Activated CD4-positive, alpha-beta memory T cell treated with anti-CD3 and anti-CD28 coated beads, Interleukin-2, amount 10 ng/mL, durations not matched to agents 7 days and 5 days (primary cell): ENCODE measurements around the gene PBX1. TPM values are rescaled to one million over a fixed set of nuclear protein-coding genes. Genes with fewer than 3 reads are reported as not detected.

Experiments used
- CTCF ChIA-PET: fragments of 350-600 bp; sonication (Branson Sonifier 250); formaldehyde crosslinking; loops from one replicate; lab custom pipeline; 2021; ENCODE audit warnings: antibody characterized with exemption, inconsistent platforms; lab: Charles Lee
- POLR2A ChIA-PET: fragments of 350-600 bp; sonication (Branson Sonifier 250); formaldehyde crosslinking; loops from one replicate; lab custom pipeline; 2021; ENCODE audit warnings: antibody characterized with exemption; lab: Charles Lee
- DNase-seq: peaks from one replicate; pipeline ENCODE4 v3.0.0-alpha.2; 2020
- H3K27ac Mint-ChIP-seq: one replicate; pipeline ENCODE4 v1.8.0; 2021; ENCODE audit warnings: mild to moderate bottlenecking, mixed read lengths
- H3K27me3 Mint-ChIP-seq: one replicate; pipeline ENCODE4 v1.8.0; 2021; ENCODE audit warnings: mixed read lengths
- H3K36me3 Mint-ChIP-seq: one replicate; pipeline ENCODE4 v1.8.0; 2021; ENCODE audit warnings: low read depth, mixed read lengths
- H3K4me1 Mint-ChIP-seq: one replicate; pipeline ENCODE4 v1.8.0; 2021; ENCODE audit warnings: mixed read lengths
- H3K4me3 Mint-ChIP-seq: one replicate; pipeline ENCODE4 v1.8.0; 2021; ENCODE audit warnings: mild to moderate bottlenecking, mixed read lengths
- H3K9me3 Mint-ChIP-seq: one replicate; pipeline ENCODE4 v1.8.0; 2021; ENCODE audit warnings: mixed read lengths
- total RNA-seq, 2 experiments: library from RNA; stranded (reverse); gene quantifications; one replicate each; pipeline ENCODE4 v1.2.3, GENCODE V29; 2021

Gene PBX1
- total RNA-seq, 2 experiments from 2014 or later, result 0.18 to 0.23 TPM

DNA sequence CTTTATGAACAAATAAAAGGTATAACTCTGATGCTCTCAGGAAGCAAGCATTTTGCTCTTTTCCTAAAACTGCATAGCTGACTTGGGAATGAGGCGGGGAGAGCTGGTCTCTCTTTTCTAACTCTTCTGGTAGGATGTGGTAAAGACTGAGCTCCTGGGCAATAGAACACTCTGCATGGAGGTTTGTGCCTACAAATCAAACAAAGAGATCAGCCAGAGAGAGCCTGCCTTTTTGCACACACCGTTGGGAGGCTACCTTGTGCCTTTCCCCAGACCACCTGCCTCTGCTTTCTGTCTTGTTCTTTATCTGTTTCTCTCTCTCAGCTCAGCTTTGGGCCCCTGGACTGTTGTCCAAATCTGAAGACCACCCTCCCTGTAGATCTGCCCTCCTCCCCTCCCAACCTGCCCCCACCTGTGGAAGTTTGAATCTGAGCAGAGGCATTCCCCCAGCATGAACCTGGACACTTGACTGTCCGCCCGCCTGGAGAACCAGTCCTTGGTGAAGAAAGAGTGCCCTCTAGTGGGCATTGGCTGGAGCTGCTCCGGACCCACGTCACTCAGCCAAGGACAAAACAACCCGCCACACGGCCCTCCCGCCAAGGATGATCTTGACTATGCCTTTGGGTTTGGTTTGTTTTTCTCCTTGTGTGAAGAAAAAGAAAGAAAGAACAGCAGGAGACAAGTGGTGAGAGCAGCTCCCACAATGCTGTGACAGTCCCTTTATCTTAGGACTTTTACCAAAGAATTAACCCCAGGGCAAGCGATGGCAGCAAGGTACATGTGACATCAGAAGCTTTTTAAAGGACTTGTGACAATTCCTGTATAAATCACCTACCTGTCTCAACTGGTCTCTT, 228.2 kb downstream of the PBX1 start:
- Mint-ChIP-seq H3K36me3 (no peaks in the 10 kb centered on the region), H3K4me3 (no peak overlapping the region), H3K4me1 (no peaks in the 10 kb centered on the region), H3K9me3 (no peaks in the 10 kb centered on the region), H3K27ac (no peak overlapping the region), H3K27me3 (peaks cover 2% of the 10 kb centered on the region)
- CTCF ChIA-PET, result interaction anchor here (0.7 to 2.2 kb wide), 11 partner anchors 9 to 1376 kb away, joined by 3 to 15 read pairs (median 3); no protein-coding TSS in a partner anchor
- POLR2A ChIA-PET, result no interaction called here
- peak; percentile 62 for DNase-seq

DNA sequence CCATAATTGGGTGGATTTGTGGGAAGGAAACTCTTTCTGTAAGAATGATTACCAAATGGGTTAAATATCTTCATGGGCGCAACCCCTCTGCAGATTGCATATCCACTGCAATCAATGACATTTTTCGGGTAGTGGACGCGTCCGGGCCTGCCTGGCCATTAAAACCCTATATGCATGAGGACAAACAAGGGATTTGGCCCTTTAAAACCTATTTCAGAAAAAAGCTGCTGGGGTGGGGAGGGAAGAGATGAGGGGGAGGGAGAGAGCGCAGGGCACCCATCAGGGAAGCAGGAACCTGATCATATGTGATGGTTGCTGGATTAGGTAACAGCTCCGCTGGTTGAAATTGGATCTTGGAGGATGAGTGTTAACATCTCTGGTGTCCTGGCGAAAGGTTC, 228.8 kb downstream of the PBX1 start:
- POLR2A ChIA-PET, result no interaction called here
- H3K36me3 Mint-ChIP-seq, result no peaks in the 10 kb centered on the region
- no peak for DNase-seq

DNA sequence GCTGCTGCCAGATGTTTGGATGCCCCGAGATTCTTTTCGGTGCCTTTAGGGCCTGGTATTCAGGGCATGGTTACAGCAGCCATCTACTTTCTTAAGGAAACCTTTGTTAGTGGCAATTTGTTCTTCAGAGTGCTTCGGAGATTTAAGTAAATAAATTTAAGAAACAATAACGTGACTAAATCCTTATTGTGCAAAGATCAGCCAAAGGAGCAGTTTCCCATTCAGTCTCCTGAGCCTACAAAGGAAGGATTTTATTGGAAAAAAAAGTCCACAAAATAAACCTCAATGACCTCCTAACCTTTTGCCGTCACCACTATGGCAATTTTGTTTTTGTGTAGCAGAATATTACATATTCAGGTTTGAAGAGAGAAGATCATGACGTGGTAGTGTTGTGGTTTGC, 231.1 kb downstream of the PBX1 start:
- CTCF ChIA-PET, result no interaction called here

More for the DNA sequence above, 228.8 kb downstream of the PBX1 start:
- Mint-ChIP-seq H3K4me3 (no peak overlapping the region), H3K4me1 (no peaks in the 10 kb centered on the region), H3K27ac (no peak overlapping the region), H3K9me3 (no peaks in the 10 kb centered on the region), H3K27me3 (peaks cover 2% of the 10 kb centered on the region)
- CTCF ChIA-PET, result interaction anchor here (0.7 to 2.2 kb wide), 10 partner anchors 8 to 1376 kb away, joined by 3 to 15 read pairs (median 4); no protein-coding TSS in a partner anchor

DNA sequence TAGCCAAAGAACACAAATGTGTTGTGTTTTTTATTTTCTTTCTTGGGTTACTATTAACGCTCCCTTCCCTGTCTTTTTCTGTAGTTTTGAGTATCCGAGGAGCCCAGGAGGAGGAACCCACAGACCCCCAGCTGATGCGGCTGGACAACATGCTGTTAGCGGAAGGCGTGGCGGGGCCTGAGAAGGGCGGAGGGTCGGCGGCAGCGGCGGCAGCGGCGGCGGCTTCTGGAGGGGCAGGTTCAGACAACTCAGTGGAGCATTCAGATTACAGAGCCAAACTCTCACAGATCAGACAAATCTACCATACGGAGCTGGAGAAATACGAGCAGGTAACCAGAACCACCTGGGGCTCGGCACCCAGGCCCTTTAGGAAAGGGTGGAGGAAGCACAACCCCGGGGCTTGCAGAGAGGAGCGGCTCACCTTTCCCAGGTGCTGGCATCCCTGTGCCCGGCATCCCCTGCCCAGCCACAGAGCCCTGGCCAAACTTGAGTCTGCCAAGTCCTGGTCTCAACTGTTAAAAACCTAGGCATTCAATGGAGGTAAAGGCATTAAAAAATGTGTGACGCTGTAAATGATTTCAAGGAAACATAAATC, 233.5 kb downstream of the PBX1 start:
- no peaks in the 10 kb centered on the region for H3K4me1 Mint-ChIP-seq
- no peaks in the 10 kb centered on the region for H3K9me3 Mint-ChIP-seq
- no peak for DNase-seq
- no peak overlapping the region for H3K27ac Mint-ChIP-seq
- no peaks in the 10 kb centered on the region for H3K36me3 Mint-ChIP-seq
- ChIA-PET CTCF (no interaction called here), POLR2A (no interaction called here)
- H3K27me3 Mint-ChIP-seq, result no peaks in the 10 kb centered on the region
- H3K4me3 Mint-ChIP-seq, result no peak overlapping the region

More for the DNA sequence above, 231.1 kb downstream of the PBX1 start:
- Mint-ChIP-seq H3K4me3 (no peak overlapping the region), H3K9me3 (no peaks in the 10 kb centered on the region), H3K4me1 (no peaks in the 10 kb centered on the region), H3K36me3 (no peaks in the 10 kb centered on the region), H3K27me3 (peaks cover 2% of the 10 kb centered on the region), H3K27ac (no peak overlapping the region)
- POLR2A ChIA-PET, result no interaction called here
- no peak for DNase-seq

DNA sequence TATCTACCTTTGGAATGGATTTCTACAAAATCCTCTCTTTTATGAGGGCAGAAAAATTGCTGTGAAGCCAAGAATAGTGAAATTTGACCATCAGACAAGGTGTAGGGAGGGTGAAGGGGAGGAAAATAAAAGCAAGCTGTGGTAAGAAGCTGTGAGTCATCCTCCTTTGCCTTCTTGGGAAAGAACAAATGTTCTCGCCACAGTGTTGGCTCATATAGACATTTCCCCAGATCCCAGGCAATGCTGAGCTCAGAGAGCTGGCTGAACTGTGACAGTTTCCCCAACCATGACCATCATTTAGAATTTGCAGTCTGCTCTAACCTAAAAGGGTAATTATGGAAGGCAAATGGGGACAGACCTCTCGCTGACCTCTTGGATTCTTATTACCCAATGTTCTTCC, 235.4 kb downstream of the PBX1 start:
- no peak for DNase-seq
- Mint-ChIP-seq H3K27ac (no peak overlapping the region), H3K27me3 (no peaks in the 10 kb centered on the region), H3K36me3 (no peaks in the 10 kb centered on the region), H3K9me3 (no peaks in the 10 kb centered on the region), H3K4me1 (no peaks in the 10 kb centered on the region), H3K4me3 (no peak overlapping the region)
- ChIA-PET CTCF (no interaction called here), POLR2A (no interaction called here)

DNA sequence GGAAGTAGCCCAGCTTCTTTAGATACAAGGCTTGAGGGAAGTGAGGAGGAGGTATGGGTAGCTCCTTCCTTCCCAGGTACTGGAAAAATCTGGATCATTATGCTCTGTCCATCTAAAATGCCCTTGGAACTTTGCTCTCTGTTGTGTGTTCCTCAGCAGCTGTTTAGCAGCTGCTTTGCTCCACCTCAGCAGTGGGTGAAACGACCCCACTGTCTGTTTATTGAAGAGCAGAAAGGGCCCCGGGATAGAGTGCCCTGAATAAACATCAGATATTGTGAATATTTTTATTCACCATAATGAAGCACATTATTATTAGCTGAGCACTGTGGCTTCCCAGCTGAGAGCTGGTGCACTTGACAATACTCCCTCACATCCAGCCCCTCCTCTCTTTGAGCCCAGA, 237.9 kb downstream of the PBX1 start:
- DNase-seq, result no peak
- H3K9me3 Mint-ChIP-seq, result no peaks in the 10 kb centered on the region
- H3K36me3 Mint-ChIP-seq, result no peaks in the 10 kb centered on the region
- POLR2A ChIA-PET, result no interaction called here
- no peaks in the 10 kb centered on the region for H3K27me3 Mint-ChIP-seq
- CTCF ChIA-PET, result interaction anchor here (2.2 kb wide), 1 partner anchor 10 kb away, joined by 15 read pairs; no protein-coding TSS in a partner anchor
- no peaks in the 10 kb centered on the region for H3K4me1 Mint-ChIP-seq
- no peak overlapping the region for H3K4me3 Mint-ChIP-seq
- no peak overlapping the region for H3K27ac Mint-ChIP-seq

DNA sequence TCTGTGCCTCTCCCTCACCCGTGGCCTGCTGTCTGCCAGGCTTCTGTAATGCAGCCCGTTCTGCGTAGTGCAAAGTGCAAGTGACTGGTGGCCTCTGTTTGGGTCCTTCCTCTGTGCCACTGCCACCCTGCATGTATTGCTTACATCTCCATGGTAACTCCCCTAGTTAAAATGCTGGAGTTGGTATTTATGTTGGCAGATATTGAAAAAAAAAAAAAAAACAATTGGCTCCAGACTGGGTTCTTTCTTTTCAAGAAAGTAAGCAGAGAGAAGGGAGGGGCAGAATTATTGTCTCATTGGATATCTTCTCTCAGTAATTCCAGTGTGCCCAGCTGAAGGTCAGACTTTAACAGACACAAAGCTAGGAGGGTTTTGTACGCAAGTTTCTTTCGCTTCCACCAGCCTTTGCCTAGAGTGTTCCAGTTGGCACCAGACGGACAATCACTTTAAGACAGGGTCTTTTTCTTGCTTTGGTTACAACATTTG, 242.3 kb downstream of the PBX1 start:
- Mint-ChIP-seq H3K4me3 (no peak overlapping the region), H3K4me1 (no peaks in the 10 kb centered on the region), H3K27ac (no peak overlapping the region), H3K27me3 (no peaks in the 10 kb centered on the region), H3K9me3 (no peaks in the 10 kb centered on the region), H3K36me3 (no peaks in the 10 kb centered on the region)
- POLR2A ChIA-PET, result no interaction called here
- CTCF ChIA-PET, result no interaction called here
- DNase-seq, result no peak

DNA sequence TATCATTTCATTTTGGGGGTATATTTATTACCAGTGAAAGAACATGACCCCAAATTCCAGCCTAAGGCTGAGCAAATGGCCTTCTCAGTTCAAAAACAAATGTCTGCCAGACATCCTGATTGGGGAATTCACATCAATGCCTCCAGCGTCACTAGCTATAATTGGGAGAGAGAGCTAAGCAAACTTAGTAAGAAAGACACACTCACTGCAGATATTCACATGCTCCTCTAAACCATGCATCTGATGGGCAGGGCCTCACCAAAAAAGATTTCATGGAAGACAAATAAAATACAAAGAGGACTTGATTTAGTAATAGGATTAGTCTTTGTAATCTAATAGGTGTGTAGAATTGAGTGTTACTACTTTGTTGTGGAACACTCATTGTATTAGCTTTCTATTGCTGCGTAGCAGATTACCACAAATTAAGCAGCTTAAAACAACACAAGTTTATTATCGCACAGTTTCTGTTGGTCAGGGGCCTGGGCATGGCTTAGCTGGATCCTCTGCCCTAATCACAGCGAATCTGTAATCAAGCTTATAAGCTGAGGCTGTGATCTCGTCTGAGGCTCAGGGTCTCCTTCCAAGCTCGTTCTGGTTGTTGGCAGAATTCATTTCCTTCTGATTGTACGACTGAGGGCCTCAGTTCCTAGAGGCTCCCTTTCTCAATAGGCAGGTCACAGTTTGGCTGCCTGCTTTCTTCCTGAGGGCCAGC, 243.0 kb downstream of the PBX1 start:
- no peaks in the 10 kb centered on the region for H3K36me3 Mint-ChIP-seq
- no peaks in the 10 kb centered on the region for H3K9me3 Mint-ChIP-seq
- CTCF ChIA-PET, result no interaction called here
- DNase-seq, result no peak
- H3K4me1 Mint-ChIP-seq, result no peaks in the 10 kb centered on the region
- POLR2A ChIA-PET, result no interaction called here
- H3K27ac Mint-ChIP-seq, result no peak overlapping the region
- H3K27me3 Mint-ChIP-seq, result no peaks in the 10 kb centered on the region
- no peak overlapping the region for H3K4me3 Mint-ChIP-seq

DNA sequence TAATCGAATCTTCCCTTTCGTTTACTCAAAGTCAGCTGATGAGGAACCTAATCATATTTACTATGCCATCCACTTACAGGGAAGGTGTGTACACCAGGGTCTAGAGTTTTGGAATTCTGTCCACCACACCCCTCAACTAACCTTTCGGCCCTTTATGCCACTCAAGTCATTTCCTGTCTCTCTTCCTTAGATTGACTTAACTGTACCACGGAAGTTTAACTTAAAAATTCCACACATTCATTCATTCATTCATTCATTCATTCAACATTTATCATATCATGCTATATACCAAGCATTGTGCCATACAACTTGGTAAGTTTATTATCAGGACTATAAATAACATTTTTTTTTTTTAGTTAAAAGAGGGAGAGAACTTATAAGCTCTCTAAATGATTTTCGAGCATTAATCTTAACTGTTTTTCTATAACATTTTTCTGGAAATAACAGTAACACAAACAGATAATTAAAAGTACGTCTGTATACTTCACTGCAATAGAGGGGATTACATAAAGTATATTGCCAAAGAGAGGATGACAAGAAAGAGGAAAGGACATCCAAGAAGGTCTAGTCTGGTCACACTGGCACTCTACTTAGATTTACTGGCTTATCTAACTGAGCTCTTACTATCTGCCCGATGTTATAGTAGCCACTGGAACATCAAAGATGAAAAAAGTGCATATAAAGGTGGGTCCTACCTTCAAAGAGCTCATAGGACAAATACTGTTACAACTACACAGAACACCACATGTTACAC, 243.7 kb downstream of the PBX1 start:
- no peak for DNase-seq
- ChIA-PET POLR2A (no interaction called here), CTCF (no interaction called here)
- H3K4me3 Mint-ChIP-seq, result no peak overlapping the region
- H3K27me3 Mint-ChIP-seq, result no peaks in the 10 kb centered on the region
- no peak overlapping the region for H3K27ac Mint-ChIP-seq
- H3K9me3 Mint-ChIP-seq, result no peaks in the 10 kb centered on the region
- H3K4me1 Mint-ChIP-seq, result no peaks in the 10 kb centered on the region
- H3K36me3 Mint-ChIP-seq, result no peaks in the 10 kb centered on the region

DNA sequence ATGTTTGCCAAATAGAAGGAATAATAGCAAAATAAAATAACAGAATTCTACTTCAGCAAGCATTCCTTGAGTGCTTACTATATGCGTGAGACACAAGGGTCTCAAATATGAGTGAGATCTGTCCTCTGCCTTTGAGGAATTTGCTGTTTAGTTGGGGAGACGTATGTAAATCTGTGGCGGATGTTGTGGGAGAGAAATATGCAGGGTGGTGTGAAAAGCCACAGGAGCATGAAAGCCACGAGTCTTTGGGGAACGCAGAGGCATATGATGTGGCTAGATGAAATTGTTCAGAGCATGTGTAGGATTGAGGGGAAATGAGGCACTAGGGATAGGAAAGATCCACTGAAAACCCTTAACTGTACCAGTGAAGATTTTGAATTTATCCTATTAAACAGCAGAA, 244.4 kb downstream of the PBX1 start:
- ChIA-PET POLR2A (no interaction called here), CTCF (interaction anchor here (1.6 kb wide), 1 partner anchor 16 kb away, joined by 7 read pairs; no protein-coding TSS in a partner anchor)
- no peak overlapping the region for H3K27ac Mint-ChIP-seq
- H3K27me3 Mint-ChIP-seq, result no peaks in the 10 kb centered on the region
- no peaks in the 10 kb centered on the region for H3K4me1 Mint-ChIP-seq
- no peak overlapping the region for H3K4me3 Mint-ChIP-seq
- H3K36me3 Mint-ChIP-seq, result no peaks in the 10 kb centered on the region
- H3K9me3 Mint-ChIP-seq, result no peaks in the 10 kb centered on the region
- DNase-seq, result no peak

DNA sequence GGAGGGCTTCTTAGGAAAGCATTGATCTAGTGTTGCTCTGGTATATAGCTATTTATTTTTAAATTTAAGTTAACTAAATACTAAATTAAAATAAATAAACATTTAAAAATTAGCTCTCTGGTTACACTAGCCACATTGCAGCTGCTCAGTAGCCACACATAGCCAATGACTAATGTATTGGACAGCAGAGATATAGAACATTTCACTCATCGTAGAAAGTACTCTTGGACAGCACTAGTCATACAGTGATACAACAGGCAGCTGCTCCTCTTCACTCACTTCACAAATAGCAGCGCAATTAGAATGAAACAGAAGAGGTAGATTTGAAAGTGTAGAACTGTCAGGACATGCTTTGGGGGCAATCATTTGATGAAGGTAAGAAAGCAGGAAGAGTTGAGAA, 245.4 kb downstream of the PBX1 start:
- Mint-ChIP-seq H3K9me3 (no peaks in the 10 kb centered on the region), H3K4me1 (no peaks in the 10 kb centered on the region), H3K27me3 (no peaks in the 10 kb centered on the region), H3K27ac (no peak overlapping the region), H3K36me3 (no peaks in the 10 kb centered on the region), H3K4me3 (no peak overlapping the region)
- ChIA-PET CTCF (interaction anchor here (1.0 to 1.6 kb wide), 2 partner anchors 17 to 1423 kb away, joined by 3 to 7 read pairs; no protein-coding TSS in a partner anchor), POLR2A (no interaction called here)
- DNase-seq, result no peak

DNA sequence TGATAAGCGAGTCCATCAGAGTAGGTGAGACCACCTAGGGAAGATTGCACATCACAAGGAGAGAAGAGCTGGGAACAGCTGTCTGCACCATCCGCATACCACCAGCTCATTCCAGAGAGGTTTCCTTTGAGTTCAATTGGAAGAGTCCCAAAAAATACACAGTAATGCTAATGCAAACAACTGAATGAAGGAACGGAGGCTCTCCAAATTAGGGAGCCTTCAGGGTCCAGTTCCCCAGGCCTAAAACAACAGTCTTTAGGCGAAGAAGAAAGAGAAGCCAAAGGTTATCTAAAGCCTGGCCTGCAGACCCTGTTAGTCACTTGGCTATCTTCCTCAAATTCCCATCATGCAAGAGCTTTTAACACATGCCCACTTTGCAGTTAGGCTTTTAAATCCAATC, 246.4 kb downstream of the PBX1 start:
- ChIA-PET POLR2A (no interaction called here), CTCF (interaction anchor here (0.8 kb wide), 1 partner anchor 18 kb away, joined by 3 read pairs; no protein-coding TSS in a partner anchor)
- Mint-ChIP-seq H3K36me3 (no peaks in the 10 kb centered on the region), H3K4me1 (no peaks in the 10 kb centered on the region), H3K27me3 (no peaks in the 10 kb centered on the region), H3K4me3 (no peak overlapping the region), H3K9me3 (no peaks in the 10 kb centered on the region), H3K27ac (no peak overlapping the region)
- no peak for DNase-seq
